Caco-2 (cell line): ENCODE results near the gene NUB1. TPM values are rescaled to one million over a fixed set of nuclear protein-coding genes. Genes with fewer than 3 reads are reported as not detected.

Experiments
- BruUV-seq: library from RNA; stranded (reverse); fragments of 400-500 nt; replicated peaks from 2 replicates; lab custom pipeline; 2021; lab: Mats Ljungman, UMichigan
- CTCF ChIA-PET: fragments of 300-600 bp; sonication (Branson Sonifier 250); formaldehyde crosslinking; loops from one replicate; lab custom pipeline; 2022; ENCODE audit warnings: antibody characterized with exemption; lab: Charles Lee
- POLR2A ChIA-PET: fragments of 300-600 bp; sonication (Branson Sonifier 250); formaldehyde crosslinking; loops from one replicate; lab custom pipeline; 2022; ENCODE audit warnings: antibody characterized with exemption; lab: Charles Lee
- DNase-seq, 2 experiments: peaks; one replicate each; pipeline versions ENCODE4 v3.0.0 to v3.0.0-alpha.2; 2020 to 2022
- H3K27me3 ChIP-seq: replicated peaks from 2 replicates; pipeline ENCODE4 v1.6.0; 2011; ENCODE audit warnings: low read length; ENCODE audit not compliant: control insufficient read depth, insufficient read depth
- H3K36me3 ChIP-seq: 2 replicates; pipeline ENCODE4 v1.5.1; 2011; ENCODE audit warnings: low read length; ENCODE audit not compliant: control insufficient read depth, insufficient read depth
- H3K4me1 ChIP-seq: fragments of 250-450 bp; sonication (Bioruptor Pico); 2 replicates; pipeline ENCODE4 v1.5.1; 2020; ENCODE audit warnings: mild to moderate bottlenecking
- H3K4me3 ChIP-seq: 2 replicates; pipeline ENCODE4 v1.5.1; 2011; ENCODE audit warnings: low read depth, mild to moderate bottlenecking, control low read depth, low read length
- H3K9me3 ChIP-seq: fragments of 250-450 bp; sonication (Bioruptor Pico); 2 replicates; pipeline ENCODE4 v1.5.1; 2020; ENCODE audit warnings: mild to moderate bottlenecking, moderate library complexity
- H3K27ac Mint-ChIP-seq: one replicate; pipeline ENCODE4 v1.8.0; 2022; ENCODE audit warnings: mixed read lengths; ENCODE audit not compliant: unreplicated experiment
- H3K27me3 Mint-ChIP-seq: one replicate; pipeline ENCODE4 v1.8.0; 2022; ENCODE audit warnings: mixed read lengths; ENCODE audit not compliant: insufficient read depth, unreplicated experiment
- H3K36me3 Mint-ChIP-seq: one replicate; pipeline ENCODE4 v1.8.0; 2022; ENCODE audit warnings: mild to moderate bottlenecking, mixed read lengths; ENCODE audit not compliant: insufficient read depth, unreplicated experiment
- H3K4me1 Mint-ChIP-seq: one replicate; pipeline ENCODE4 v1.8.0; 2022; ENCODE audit warnings: low read depth, mixed read lengths; ENCODE audit not compliant: unreplicated experiment
- H3K4me3 Mint-ChIP-seq: one replicate; pipeline ENCODE4 v1.8.0; 2022; ENCODE audit warnings: mild to moderate bottlenecking, moderate library complexity, mixed read lengths; ENCODE audit not compliant: unreplicated experiment
- H3K9me3 Mint-ChIP-seq: one replicate; pipeline ENCODE4 v1.8.0; 2022; ENCODE audit warnings: mixed read lengths; ENCODE audit not compliant: unreplicated experiment
- CTCF ChIP-seq, 2 experiments: fragments of 200-600 bp in 1 of 2; IDR thresholded peaks; 1 replicate in 1 of 2; 2 replicates in 1 of 2; pipeline versions ENCODE4 v1.5.1 to v1.8.0; 2011 to 2022; ENCODE audit warnings: antibody characterized with exemption in 1 of 2, control low read depth in 1 of 2, inconsistent platforms in 1 of 2, low read depth in 1 of 2, low read length in 1 of 2, mild to moderate bottlenecking in 1 of 2, moderate library complexity in 1 of 2; ENCODE audit not compliant: insufficient read depth in 1 of 2, severe bottlenecking in 1 of 2, unreplicated experiment in 1 of 2
- intact Hi-C: fragments of 100-400 bp; cut with micrococcal nuclease; formaldehyde crosslinking; loops from one replicate; pipeline ENCODE4 v1.10.0; 2022; ENCODE audit not compliant: unreplicated experiment
- total RNA-seq: library from RNA; stranded (reverse); gene quantifications from 2 replicates; pipeline ENCODE4 v1.2.3, GENCODE V29; 2022

NUB1 gene
- total RNA-seq, 1 experiment from 2014 or later: 51.6 TPM

GRCh38 chr7:151423226-151423625, 81.6 kb downstream of the NUB1 start:
- H3K9me3 Mint-ChIP-seq: peaks cover 26% of the 10 kb centered on the region
- Histone ChIP-seq H3K36me3 (no peaks in the 10 kb centered on the region), H3K9me3 (peaks cover 30% of the 10 kb centered on the region), H3K27me3 (no peaks in the 10 kb centered on the region), H3K4me1 (peaks cover 13% of the 10 kb centered on the region), H3K4me3 (no peak overlapping the region)
- no peaks in the 10 kb centered on the region for H3K27me3 Mint-ChIP-seq
- TF ChIP-seq CTCF (IDR thresholded peaks at IDR 0.05; ENCODE audit: insufficient read depth in 1 of 2, low read depth in 1 of 2, low read length in 1 of 2, severe bottlenecking in 1 of 2, unreplicated experiment in 1 of 2): no peak
- ChIA-PET CTCF (no interaction called here), POLR2A (no interaction called here)
- no peak overlapping the region for H3K4me3 Mint-ChIP-seq
- peaks cover 28% of the 10 kb centered on the region for H3K4me1 Mint-ChIP-seq
- no peak overlapping the region for H3K27ac Mint-ChIP-seq
- intact Hi-C loops: no loop called here
- no peaks in the 10 kb centered on the region for H3K36me3 Mint-ChIP-seq
- no TSS peak for BruUV-seq
- DNase-seq: no peak

GRCh38 chr7:151423936-151424335, 82.3 kb downstream of the NUB1 start:
- POLR2A ChIA-PET: no interaction called here

GRCh38 chr7:151424799-151425198, 83.2 kb downstream of the NUB1 start:
- Histone ChIP-seq H3K36me3 (no peaks in the 10 kb centered on the region), H3K4me3 (no peak overlapping the region), H3K9me3 (peaks cover 26% of the 10 kb centered on the region), H3K27me3 (no peaks in the 10 kb centered on the region), H3K4me1 (peaks cover 29% of the 10 kb centered on the region)
- H3K9me3 Mint-ChIP-seq: peaks cover 23% of the 10 kb centered on the region
- TF ChIP-seq CTCF (IDR thresholded peaks at IDR 0.05; ENCODE audit: insufficient read depth in 1 of 2, low read depth in 1 of 2, low read length in 1 of 2, severe bottlenecking in 1 of 2, unreplicated experiment in 1 of 2): no peak
- no peak overlapping the region for H3K4me3 Mint-ChIP-seq
- H3K36me3 Mint-ChIP-seq: no peaks in the 10 kb centered on the region
- H3K4me1 Mint-ChIP-seq: peaks cover 35% of the 10 kb centered on the region
- H3K27me3 Mint-ChIP-seq: no peaks in the 10 kb centered on the region
- POLR2A ChIA-PET: no interaction called here
- CTCF ChIA-PET: no interaction called here
- no TSS peak for BruUV-seq
- intact Hi-C loops: no loop called here
- no peak for DNase-seq
- H3K27ac Mint-ChIP-seq: no peak overlapping the region

More at GRCh38 chr7:151423936-151424335, 82.3 kb downstream of the NUB1 start:
- H3K27ac Mint-ChIP-seq: no peak overlapping the region
- Histone ChIP-seq H3K27me3 (no peaks in the 10 kb centered on the region), H3K4me1 (peaks cover 20% of the 10 kb centered on the region), H3K36me3 (no peaks in the 10 kb centered on the region), H3K9me3 (peaks cover 30% of the 10 kb centered on the region), H3K4me3 (no peak overlapping the region)
- no peak overlapping the region for H3K4me3 Mint-ChIP-seq
- H3K36me3 Mint-ChIP-seq: no peaks in the 10 kb centered on the region
- H3K27me3 Mint-ChIP-seq: no peaks in the 10 kb centered on the region
- H3K4me1 Mint-ChIP-seq: peaks cover 35% of the 10 kb centered on the region
- no TSS peak for BruUV-seq
- CTCF ChIA-PET: no interaction called here
- no peak for TF ChIP-seq CTCF (IDR thresholded peaks at IDR 0.05; ENCODE audit: insufficient read depth in 1 of 2, low read depth in 1 of 2, low read length in 1 of 2, severe bottlenecking in 1 of 2, unreplicated experiment in 1 of 2)
- H3K9me3 Mint-ChIP-seq: peaks cover 23% of the 10 kb centered on the region
- intact Hi-C loops: no loop called here
- no peak for DNase-seq
